Activated CD8-positive, alpha-beta T cell treated with anti-CD3 and anti-CD28 coated beads, Interleukin-2, amount 10 ng/mL, durations not matched to agents 7 days and 5 days (primary cell): ENCODE data around the gene SAMD4B. TPM values are rescaled to one million over a fixed set of nuclear protein-coding genes. Genes with fewer than 3 reads are reported as not detected.

Experiments used
- ATAC-seq: fragments of 150-1000 bp; cut with Tn5 transposase; one replicate; pipeline ENCODE4 v1.10.0; 2021; ENCODE audit warnings: moderate library complexity
- CTCF ChIA-PET: fragments of 350-600 bp; sonication (Branson Sonifier 250); formaldehyde crosslinking; loops from one replicate; lab custom pipeline; 2021; ENCODE audit warnings: antibody characterized with exemption; lab: Charles Lee
- POLR2A ChIA-PET: fragments of 350-600 bp; sonication (Branson Sonifier 250); formaldehyde crosslinking; loops from one replicate; lab custom pipeline; 2021; ENCODE audit warnings: antibody characterized with exemption; lab: Charles Lee
- DNase-seq: peaks from one replicate; pipeline ENCODE4 v3.0.0-alpha.2; 2020
- H3K27ac Mint-ChIP-seq: one replicate; pipeline ENCODE4 v1.8.0; 2021; ENCODE audit warnings: mild to moderate bottlenecking, mixed read lengths
- H3K27me3 Mint-ChIP-seq: one replicate; pipeline ENCODE4 v1.8.0; 2021; ENCODE audit warnings: low read depth, mixed read lengths
- H3K36me3 Mint-ChIP-seq: one replicate; pipeline ENCODE4 v1.8.0; 2021; ENCODE audit warnings: low read depth, mixed read lengths
- H3K4me1 Mint-ChIP-seq: one replicate; pipeline ENCODE4 v1.8.0; 2021; ENCODE audit warnings: low read depth, mixed read lengths
- H3K4me3 Mint-ChIP-seq: one replicate; pipeline ENCODE4 v1.8.0; 2021; ENCODE audit warnings: mild to moderate bottlenecking, mixed read lengths
- H3K9me3 Mint-ChIP-seq: one replicate; pipeline ENCODE4 v1.8.0; 2022; ENCODE audit warnings: mixed read lengths; ENCODE audit not compliant: insufficient read depth
- total RNA-seq, 2 experiments: library from RNA; stranded (reverse); gene quantifications; one replicate each; pipeline ENCODE4 v1.2.3, GENCODE V29; 2021

The SAMD4B gene
- total RNA-seq, 2 experiments from 2014 or later: 43.7 to 44.5 TPM

DNA sequence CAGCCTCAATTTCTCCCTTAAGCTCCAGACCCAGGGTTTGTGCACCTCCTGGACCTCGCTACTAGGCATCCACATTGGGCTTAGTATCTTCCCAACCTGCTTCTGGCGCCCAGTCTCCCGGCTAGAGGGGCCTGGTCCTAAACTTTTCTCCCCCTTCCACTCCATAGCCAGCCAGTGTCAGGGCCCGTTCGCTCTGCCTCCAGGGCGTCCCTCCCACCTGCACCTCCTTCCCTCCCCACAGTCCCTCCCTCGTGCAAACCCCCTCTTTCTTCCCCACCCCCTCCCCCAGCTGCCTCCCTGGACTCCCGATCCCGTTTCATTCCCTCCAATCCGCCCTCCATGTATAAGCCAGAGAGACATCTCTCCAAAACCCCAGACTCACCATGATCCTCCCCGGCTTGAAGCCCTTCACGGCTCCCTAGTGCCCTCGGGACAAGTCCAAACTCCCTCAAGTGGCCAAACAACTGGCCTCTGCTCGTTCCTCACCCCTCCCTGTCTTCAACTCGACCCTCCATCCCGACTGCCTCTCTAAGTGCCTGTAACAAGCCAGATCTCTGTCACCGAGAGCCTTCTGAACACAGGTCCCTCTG, 997 bp upstream of the SAMD4B start:
- DNase-seq (peak; percentile 29), ATAC-seq (peak; percentile 0)
- ChIA-PET POLR2A (interaction anchor here (2.2 kb wide), 1 partner anchor 94 kb away, joined by 10 read pairs; the partner anchor contains the start of gene RPS16), CTCF (no interaction called here)
- H3K4me3 Mint-ChIP-seq: peak overlapping the region; percentile 90
- H3K4me1 Mint-ChIP-seq: peaks cover 69% of the 10 kb centered on the region
- peak overlapping the region; percentile 91 for H3K27ac Mint-ChIP-seq
- peaks cover 12% of the 10 kb centered on the region for H3K36me3 Mint-ChIP-seq
- H3K9me3 Mint-ChIP-seq: no peaks in the 10 kb centered on the region
- no peaks in the 10 kb centered on the region for H3K27me3 Mint-ChIP-seq

DNA sequence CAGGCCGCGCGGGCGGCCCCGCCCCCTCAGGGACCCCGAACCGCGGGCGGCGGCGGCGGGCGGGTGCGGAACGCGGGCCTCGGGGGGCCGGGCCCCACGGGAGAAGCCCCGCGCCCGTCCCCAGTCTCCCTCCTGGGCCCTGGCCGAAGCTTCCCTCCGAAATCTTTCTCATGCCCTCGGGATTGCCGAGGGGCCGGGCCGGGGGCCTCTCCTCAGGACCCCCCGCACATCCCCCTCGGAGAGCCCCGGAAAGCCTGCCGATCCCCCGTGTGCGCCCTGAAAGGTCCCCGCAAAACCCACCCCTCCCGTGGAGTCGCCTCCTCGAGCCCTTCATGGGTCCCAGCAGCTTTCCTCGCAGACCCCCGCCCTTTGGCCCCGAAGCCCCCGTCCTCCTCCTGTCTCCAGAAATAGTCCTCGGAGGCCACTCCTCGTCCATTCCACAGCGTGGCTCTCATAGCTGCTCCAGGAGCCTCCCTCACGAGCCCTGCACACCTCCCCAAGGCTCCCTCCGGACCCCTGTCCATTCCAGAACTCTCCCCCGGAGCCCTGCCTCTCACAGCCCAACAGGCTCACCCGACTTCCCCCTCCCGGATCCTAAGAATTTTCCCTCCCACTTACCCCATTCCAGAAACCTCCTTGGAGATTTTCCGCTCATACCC, 555 bp downstream of the SAMD4B start:
- H3K9me3 Mint-ChIP-seq: no peaks in the 10 kb centered on the region
- peak overlapping the region; percentile 79 for H3K27ac Mint-ChIP-seq
- ChIA-PET CTCF (interaction anchor here (0.7 to 1.4 kb wide), 12 partner anchors 8 to 220 kb away, joined by 3 to 9 read pairs (median 4); partner anchors contain the start of genes EID2B, IFNL1, MED29 and PAF1), POLR2A (interaction anchor here (0.6 to 2.2 kb wide), 9 partner anchors 8 to 93 kb away, joined by 3 to 12 read pairs (median 3); partner anchors contain the start of genes MED29, PAF1, PLEKHG2 and RPS16)
- H3K36me3 Mint-ChIP-seq: peaks cover 9% of the 10 kb centered on the region
- DNase-seq (no peak), ATAC-seq (no peak)
- H3K27me3 Mint-ChIP-seq: no peaks in the 10 kb centered on the region
- H3K4me1 Mint-ChIP-seq: peaks cover 66% of the 10 kb centered on the region
- peak overlapping the region; percentile 81 for H3K4me3 Mint-ChIP-seq

DNA sequence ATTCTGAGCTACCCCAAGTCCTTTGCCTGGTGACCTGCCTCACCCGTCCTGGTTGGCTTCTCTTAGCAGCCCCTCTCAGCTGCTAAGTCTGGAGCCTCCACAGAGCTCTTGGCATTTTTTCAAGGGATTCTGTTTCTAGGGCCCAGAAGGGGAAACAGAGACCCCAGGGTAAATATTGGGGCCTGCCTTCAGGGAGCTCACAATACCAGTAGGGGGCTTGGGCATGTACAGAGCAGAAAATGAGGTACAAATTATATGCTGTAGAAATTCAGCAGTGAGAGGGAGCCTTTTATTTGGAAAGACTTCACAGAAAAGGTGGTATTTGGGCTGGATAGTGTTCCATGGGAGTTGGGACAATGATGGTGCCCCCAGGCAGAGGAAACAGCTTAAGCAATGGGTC, 3.7 kb downstream of the SAMD4B start:
- H3K4me3 Mint-ChIP-seq: no peak overlapping the region
- peaks cover 53% of the 10 kb centered on the region for H3K4me1 Mint-ChIP-seq
- peaks cover 17% of the 10 kb centered on the region for H3K36me3 Mint-ChIP-seq
- H3K27me3 Mint-ChIP-seq: no peaks in the 10 kb centered on the region
- CTCF ChIA-PET: interaction anchor here (0.8 to 1.4 kb wide), 5 partner anchors 10 to 235 kb away, joined by 3 to 5 read pairs (median 3); partner anchors contain the start of genes GMFG and PLEKHG2
- POLR2A ChIA-PET: interaction anchor here (0.7 kb wide), 1 partner anchor 44 kb away, joined by 3 read pairs; no protein-coding TSS in a partner anchor
- no peaks in the 10 kb centered on the region for H3K9me3 Mint-ChIP-seq
- ATAC-seq (no peak), DNase-seq (no peak)
- no peak overlapping the region for H3K27ac Mint-ChIP-seq

DNA sequence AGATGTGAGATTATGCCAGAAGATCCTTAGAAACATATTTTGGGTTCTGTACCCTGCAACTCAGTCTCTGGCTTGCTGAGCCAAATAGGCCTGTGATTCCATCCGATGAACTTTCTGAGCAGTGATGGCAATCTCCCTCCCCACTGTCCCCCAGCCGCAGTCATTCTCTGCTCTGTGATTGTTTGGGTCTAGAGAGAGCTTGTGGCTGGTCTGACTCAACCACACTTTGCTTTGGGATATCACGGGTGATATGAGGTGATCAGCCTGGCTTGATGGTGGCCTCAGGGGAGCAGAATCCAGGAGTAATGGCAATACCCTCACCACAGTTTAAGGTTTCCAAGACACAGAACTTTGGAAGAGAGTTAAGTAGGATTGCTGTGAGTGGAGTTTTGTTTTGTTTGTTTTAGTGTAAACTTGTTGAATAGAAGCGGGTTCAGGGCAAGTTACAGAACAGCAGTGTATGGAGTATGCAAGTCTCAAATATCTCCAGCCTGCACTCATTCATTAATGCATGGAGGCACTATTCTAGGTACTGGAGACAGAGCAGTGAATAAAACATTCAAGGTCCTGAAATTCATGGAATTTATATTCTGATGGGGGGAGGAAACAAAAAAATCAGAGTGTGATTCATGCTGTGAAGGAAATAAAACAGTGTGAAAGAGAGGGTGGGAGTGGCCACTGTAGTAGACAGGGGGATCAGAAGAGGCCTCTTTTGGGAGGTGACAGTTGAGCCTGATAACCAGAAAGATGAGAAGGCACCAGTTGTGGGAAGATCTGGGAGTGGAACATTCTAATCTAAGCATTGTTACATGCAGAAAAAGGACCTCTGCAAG, 5.3 kb downstream of the SAMD4B start:
- POLR2A ChIA-PET: interaction anchor here (1.1 kb wide), 1 partner anchor 88 kb away, joined by 5 read pairs; the partner anchor contains the start of gene RPS16
- peaks cover 64% of the 10 kb centered on the region for H3K4me1 Mint-ChIP-seq
- H3K4me3 Mint-ChIP-seq: no peak overlapping the region
- peaks cover 22% of the 10 kb centered on the region for H3K36me3 Mint-ChIP-seq
- CTCF ChIA-PET: interaction anchor here (0.7 to 1.4 kb wide), 3 partner anchors 12 to 64 kb away, joined by 3 to 5 read pairs (median 4); partner anchors contain the start of genes GMFG and PLEKHG2
- no peaks in the 10 kb centered on the region for H3K9me3 Mint-ChIP-seq
- H3K27ac Mint-ChIP-seq: no peak overlapping the region
- no peaks in the 10 kb centered on the region for H3K27me3 Mint-ChIP-seq
- ATAC-seq (no peak), DNase-seq (no peak)

DNA sequence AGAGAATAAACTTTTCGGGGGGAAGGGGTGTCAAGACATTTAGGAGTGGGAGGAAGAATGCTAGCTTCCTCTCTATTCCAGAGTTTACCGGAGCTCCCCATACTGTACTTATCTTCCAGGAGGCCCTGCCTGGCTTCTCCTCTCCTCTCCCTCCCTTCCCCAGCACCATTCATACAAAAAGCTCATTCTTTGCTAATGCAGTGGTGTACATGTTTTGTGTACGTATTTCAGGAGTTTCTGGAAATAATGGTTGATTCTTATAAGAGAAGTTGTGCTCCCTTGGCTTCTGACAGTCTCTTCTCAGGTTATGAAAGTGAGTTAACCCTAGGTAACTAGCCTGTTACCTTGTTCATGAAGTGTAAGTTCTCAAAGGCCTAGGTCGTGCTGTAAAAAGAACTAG, 7.1 kb downstream of the SAMD4B start:
- Mint-ChIP-seq H3K4me3 (no peak overlapping the region), H3K27ac (no peak overlapping the region), H3K36me3 (peaks cover 24% of the 10 kb centered on the region), H3K27me3 (no peaks in the 10 kb centered on the region), H3K9me3 (no peaks in the 10 kb centered on the region), H3K4me1 (peaks cover 50% of the 10 kb centered on the region)
- POLR2A ChIA-PET: no interaction called here
- ATAC-seq: no peak
- CTCF ChIA-PET: interaction anchor here (1.0 to 1.4 kb wide), 2 partner anchors 51 to 63 kb away, joined by 3 read pairs; partner anchors contain the start of gene PLEKHG2
- no peak for DNase-seq

DNA sequence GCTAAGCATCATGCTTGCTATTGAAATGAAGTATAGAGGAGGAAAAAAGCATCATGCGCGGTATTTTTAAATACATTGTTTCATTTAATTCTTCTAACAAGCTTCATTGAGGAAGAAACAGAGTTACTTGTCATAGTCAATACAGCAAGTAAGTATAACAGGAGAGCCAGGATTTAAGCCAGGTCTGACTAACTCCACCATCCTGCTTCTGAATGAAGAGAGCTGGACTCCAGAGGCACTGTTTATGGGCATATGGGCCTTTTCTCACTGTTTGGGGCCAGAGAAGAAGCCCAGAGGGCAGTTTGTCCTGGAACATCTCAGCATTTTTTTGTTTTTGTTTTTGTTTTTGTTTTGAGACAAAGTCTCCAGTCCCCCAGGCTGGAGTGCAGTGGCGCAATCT, 7.9 kb downstream of the SAMD4B start:
- ChIA-PET POLR2A (interaction anchor here (1.2 to 1.4 kb wide), 2 partner anchors 8 to 86 kb away, joined by 3 to 4 read pairs; partner anchors contain the start of genes RPS16 and SAMD4B), CTCF (interaction anchor here (1.0 to 1.4 kb wide), 4 partner anchors 8 to 62 kb away, joined by 3 to 8 read pairs (median 4); partner anchors contain the start of genes PLEKHG2 and SAMD4B)
- DNase-seq: no peak
- Mint-ChIP-seq H3K27me3 (no peaks in the 10 kb centered on the region), H3K4me3 (no peak overlapping the region), H3K27ac (no peak overlapping the region), H3K9me3 (no peaks in the 10 kb centered on the region), H3K4me1 (peaks cover 43% of the 10 kb centered on the region), H3K36me3 (peaks cover 24% of the 10 kb centered on the region)
- no peak for ATAC-seq

DNA sequence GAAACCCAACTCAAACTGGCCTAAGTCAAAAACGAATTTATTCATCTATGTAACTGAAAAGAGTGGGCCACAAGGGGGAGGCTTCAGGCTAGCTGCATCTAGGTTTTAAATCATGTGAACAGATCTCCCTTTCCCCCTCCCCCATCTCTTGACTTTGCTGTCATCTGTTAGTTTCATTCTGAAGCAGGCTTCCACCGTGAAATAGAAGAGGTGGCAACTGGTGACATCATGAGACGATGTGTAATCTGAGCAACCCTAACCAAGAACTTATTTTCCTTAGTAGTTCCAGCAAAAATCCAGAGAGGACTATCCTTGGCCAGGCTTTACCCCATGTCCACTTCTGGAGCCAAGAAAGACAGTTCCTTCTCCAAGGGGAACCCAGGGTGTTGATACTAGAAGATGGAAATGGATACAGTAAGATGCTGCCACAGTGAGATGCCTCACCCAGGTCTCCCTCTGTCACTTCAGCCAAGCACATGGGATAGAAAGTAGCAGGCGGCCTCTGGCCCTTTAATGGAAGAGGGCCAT, 9.4 kb downstream of the SAMD4B start:
- H3K36me3 Mint-ChIP-seq: peaks cover 37% of the 10 kb centered on the region
- H3K4me3 Mint-ChIP-seq: no peak overlapping the region

DNA sequence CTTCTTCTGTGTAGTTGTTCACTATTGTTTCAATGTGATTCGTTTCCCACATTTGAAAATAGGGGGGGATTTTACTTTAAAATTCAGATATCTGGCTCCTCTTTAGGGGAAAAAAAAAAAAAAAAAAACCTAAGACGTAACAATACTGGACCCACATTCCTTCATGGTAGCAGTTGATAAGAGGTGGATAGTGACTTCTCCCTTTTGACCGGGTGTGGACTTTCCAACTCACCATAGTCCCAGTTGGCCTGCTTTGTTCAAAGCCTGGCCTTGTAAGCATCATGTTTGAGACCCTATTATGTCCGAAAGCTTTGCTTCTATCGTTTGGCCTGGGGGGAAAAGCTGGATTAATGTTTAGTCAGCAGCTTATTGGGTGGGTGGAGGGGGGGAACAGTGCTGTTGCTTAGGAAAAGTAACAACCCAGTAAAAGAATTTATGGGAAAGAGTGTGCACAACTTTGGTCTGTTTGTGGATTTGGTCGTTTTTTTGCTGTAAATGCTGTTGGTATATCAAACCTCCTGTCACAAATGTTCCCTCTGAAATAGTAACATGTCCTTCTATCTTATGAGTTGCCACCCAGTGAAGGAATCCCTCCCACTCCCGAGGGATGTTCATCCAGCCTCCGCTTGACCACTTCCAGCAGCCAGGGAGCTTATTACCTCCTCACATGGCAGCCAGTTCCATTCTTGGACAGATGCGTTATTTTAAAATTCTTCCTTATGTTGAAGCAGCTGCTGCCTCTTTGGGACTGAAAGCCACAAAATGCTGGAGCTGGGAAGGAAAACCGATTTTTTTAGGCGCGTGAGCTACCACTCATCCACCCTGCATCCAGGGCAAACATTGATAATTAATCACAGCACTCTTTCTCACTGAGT, 10.4 kb downstream of the SAMD4B start:
- ChIA-PET CTCF (interaction anchor here (1.7 kb wide), 1 partner anchor 11 kb away, joined by 6 read pairs; no protein-coding TSS in a partner anchor), POLR2A (interaction anchor here (1.1 kb wide), 1 partner anchor 39 kb away, joined by 4 read pairs; the partner anchor contains the start of genes MED29 and PAF1)
- Mint-ChIP-seq H3K36me3 (peaks cover 44% of the 10 kb centered on the region), H3K9me3 (no peaks in the 10 kb centered on the region), H3K27me3 (no peaks in the 10 kb centered on the region), H3K4me1 (peaks cover 22% of the 10 kb centered on the region), H3K27ac (peak overlapping the region; percentile 13), H3K4me3 (no peak overlapping the region)
- DNase-seq (no peak), ATAC-seq (no peak)

More for the DNA sequence above, 9.4 kb downstream of the SAMD4B start:
- CTCF ChIA-PET: interaction anchor here (1.3 kb wide), 2 partner anchors 9 to 23 kb away, joined by 6 to 8 read pairs; partner anchors contain the start of gene SAMD4B
- Mint-ChIP-seq H3K27ac (peak overlapping the region; percentile 41), H3K4me1 (peaks cover 29% of the 10 kb centered on the region), H3K9me3 (no peaks in the 10 kb centered on the region), H3K27me3 (no peaks in the 10 kb centered on the region)
- peak; percentile 68 for ATAC-seq
- POLR2A ChIA-PET: interaction anchor here (0.5 to 1.2 kb wide), 2 partner anchors 84 to 94 kb away, joined by 3 read pairs; partner anchors contain the start of genes RPS16 and SUPT5H
- DNase-seq: peak; percentile 58

DNA sequence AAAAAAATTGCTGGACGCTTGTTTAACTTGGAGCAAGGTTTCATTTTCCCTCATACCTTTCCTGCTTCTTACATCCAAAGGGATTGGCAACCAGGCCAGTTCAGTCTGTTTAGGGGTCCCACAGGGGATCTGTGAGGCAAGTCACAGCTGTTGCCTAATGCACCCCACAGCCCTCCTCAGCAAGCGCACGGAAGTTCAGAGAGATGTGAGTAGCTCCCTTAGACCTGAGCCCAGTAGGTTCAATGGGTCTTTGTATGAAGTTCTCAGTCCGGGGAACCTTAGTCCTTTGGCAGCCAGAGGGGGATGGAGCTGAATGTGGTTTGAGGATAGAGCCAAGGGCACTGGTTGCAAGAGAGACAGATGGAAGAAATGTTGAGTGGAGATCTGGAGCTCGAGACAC, 13.0 kb downstream of the SAMD4B start:
- Mint-ChIP-seq H3K36me3 (peaks cover 48% of the 10 kb centered on the region), H3K4me1 (peaks cover 15% of the 10 kb centered on the region), H3K27me3 (no peaks in the 10 kb centered on the region), H3K27ac (no peak overlapping the region), H3K4me3 (no peak overlapping the region), H3K9me3 (no peaks in the 10 kb centered on the region)
- ChIA-PET POLR2A (interaction anchor here (1.2 kb wide), 2 partner anchors 13 to 36 kb away, joined by 3 read pairs; partner anchors contain the start of genes MED29, PAF1 and SAMD4B), CTCF (interaction anchor here (1.2 kb wide), 1 partner anchor 85 kb away, joined by 4 read pairs; no protein-coding TSS in a partner anchor)
- DNase-seq (no peak), ATAC-seq (no peak)

DNA sequence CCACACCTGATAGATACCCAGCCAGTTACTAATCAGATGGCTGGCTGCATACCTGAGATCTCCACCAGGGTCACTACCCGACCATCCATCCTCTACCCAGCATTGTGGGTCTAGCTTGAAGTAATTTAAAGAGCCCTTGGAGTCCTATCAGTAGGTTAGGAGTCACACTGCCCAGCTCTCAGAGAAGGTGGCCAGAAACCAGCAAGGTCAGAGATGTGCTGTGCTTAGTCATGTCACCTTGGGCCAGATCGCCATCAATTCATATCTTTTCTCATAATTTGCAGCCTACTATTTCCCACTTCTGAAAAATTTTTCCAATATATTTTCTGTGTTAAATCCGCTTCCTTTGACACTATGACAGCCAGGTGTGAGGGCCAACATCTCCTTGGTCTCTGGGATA, 13.9 kb downstream of the SAMD4B start:
- no peak for DNase-seq
- H3K27ac Mint-ChIP-seq: no peak overlapping the region
- H3K4me1 Mint-ChIP-seq: peaks cover 13% of the 10 kb centered on the region
- no peak overlapping the region for H3K4me3 Mint-ChIP-seq
- CTCF ChIA-PET: interaction anchor here (0.8 kb wide), 1 partner anchor 488 kb away, joined by 3 read pairs; no protein-coding TSS in a partner anchor
- peaks cover 53% of the 10 kb centered on the region for H3K36me3 Mint-ChIP-seq
- POLR2A ChIA-PET: interaction anchor here (1.2 kb wide), 1 partner anchor 35 kb away, joined by 3 read pairs; the partner anchor contains the start of genes MED29 and PAF1
- H3K27me3 Mint-ChIP-seq: no peaks in the 10 kb centered on the region
- no peaks in the 10 kb centered on the region for H3K9me3 Mint-ChIP-seq
- no peak for ATAC-seq
